ENCODE data around the gene GRIK2.

GRIK2 gene

DNA sequence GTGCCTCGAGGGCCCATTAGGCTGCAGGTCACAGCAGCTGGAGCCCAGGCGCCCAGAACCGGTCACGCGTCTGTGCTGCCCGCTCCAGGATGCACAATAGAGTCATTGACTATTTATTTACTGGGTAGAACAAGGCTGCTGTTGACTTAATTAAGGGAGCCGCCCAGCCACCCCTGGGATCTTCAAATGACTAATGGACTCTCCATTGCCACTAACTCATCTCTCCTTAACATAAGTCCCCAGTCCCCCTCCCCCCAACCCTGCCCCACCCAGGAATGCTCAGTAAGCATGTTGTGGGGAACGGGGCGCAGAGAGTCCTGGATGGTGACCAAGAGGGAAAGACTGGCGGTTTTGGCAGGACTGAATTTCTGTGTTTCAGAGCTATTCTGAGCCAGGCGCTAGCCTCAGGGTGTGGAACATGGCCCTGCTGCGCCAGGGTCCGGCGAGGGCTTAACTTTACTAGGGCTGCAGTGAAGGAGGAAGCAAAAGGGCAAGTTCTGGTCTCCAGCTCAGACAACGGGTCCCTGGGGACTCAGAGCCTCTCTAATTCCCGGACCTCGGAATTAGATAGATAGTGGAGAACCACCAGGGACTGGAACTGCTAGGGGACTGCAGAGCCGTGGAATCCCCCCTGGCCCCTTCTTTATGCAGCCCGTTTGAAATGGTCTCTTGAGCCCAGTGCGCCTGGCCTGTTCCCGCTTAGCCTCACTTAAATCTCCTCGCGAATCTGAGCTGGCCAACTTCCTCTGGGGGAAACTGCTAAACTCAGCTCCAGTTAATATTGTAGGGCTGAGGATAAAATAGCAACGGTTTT is 1.5 kb upstream of the GRIK2 start:
- peak overlapping the region; percentile 76 for H3K4me3 ChIP-seq (ENCODE audit: low read depth, low read length)
- no peak overlapping the region for H3K27ac ChIP-seq (ENCODE audit: low read depth, low read length)
- 0 out of 2 replicates have a peak overlapping the region, but pooled peaks have one; percentile 7 for H3K9ac ChIP-seq (ENCODE audit: low read depth, low read length)
- H3K4me1 ChIP-seq (ENCODE audit: control insufficient read depth, insufficient read depth, low read length): peaks cover 3% of the 10 kb centered on the region; the same call in 1 of the 2 replicates
- H3K9me3 ChIP-seq (ENCODE audit: control insufficient read depth, insufficient read depth, low read length): no peaks in the 10 kb centered on the region
- H3K27me3 ChIP-seq (ENCODE audit: control insufficient read depth, insufficient read depth, low read length): peaks cover 70% of the 10 kb centered on the region
- no peaks in the 10 kb centered on the region for H3K36me3 ChIP-seq (ENCODE audit: control insufficient read depth, insufficient read depth, low read length)

DNA sequence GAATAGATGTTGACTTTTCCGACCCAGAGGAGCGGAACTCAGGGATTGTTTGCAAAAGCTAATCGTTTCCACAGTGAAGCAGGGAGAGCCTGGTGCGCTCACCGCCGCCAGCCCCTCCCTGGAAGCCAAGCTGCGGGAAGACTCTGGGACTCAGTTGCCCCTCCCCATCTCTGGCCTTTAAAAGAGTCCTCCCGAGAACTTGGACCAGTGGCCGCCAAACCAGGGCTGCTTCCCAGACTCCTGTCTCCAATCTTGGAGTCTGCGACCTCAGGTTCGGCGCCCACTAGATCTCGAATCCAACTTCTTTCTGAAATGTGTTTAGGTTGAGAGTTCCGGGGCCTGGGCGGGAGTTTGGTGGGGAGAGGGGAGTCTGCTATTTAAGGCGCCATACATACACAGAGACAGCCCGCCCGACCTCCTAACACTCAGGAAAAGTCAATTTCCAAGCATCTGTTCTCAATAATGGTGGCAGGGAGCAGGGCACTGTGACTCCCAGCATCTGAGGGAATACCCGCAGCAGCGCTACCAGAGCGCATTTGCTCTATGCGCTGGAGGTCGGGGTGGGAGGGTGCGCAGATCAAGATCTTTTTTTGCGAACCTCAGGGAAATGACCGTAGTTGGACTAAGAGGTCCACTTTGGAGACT is 800 bp upstream of the GRIK2 start:
- Histone ChIP-seq H3K36me3 (ENCODE audit: control insufficient read depth, insufficient read depth, low read length) (no peaks in the 10 kb centered on the region), H3K9me3 (ENCODE audit: control insufficient read depth, insufficient read depth, low read length) (no peaks in the 10 kb centered on the region), H3K27me3 (ENCODE audit: control insufficient read depth, insufficient read depth, low read length) (peaks cover 70% of the 10 kb centered on the region), H3K4me1 (ENCODE audit: control insufficient read depth, insufficient read depth, low read length) (peaks cover 3% of the 10 kb centered on the region; the same call in 1 of the 2 replicates), H3K27ac (ENCODE audit: low read depth, low read length) (no peak overlapping the region), H3K4me3 (ENCODE audit: low read depth, low read length) (peak overlapping the region; percentile 76), H3K9ac (ENCODE audit: low read depth, low read length) (no peak overlapping the region)

GRCh38 chr6:101393829-101394251 is 332 bp downstream of the GRIK2 start:
- H3K9ac ChIP-seq (ENCODE audit: low read depth, low read length): no peak overlapping the region
- no peak overlapping the region for H3K27ac ChIP-seq (ENCODE audit: low read depth, low read length)

DNA sequence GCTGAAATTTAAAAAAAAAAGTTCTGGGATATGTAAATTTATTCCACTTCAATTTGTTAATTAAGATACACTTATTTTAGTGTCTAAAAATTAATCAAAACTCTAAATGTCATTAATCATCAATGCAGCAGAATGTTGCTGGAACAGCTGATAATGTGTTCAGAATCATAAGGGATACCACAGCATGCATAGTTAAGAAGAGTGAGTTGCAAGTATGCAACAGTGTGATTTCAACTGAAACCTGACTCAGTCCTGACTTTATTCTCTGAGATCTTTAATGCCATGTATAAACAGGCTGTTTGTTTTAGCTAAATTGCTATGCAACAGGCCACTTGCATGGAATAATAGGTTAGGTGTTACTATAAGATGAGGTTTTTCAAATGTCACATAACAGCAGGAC is 1.4 kb downstream of the GRIK2 start:
- no peak overlapping the region for H3K27ac ChIP-seq (ENCODE audit: low read depth, low read length)
- no peak overlapping the region for H3K9ac ChIP-seq (ENCODE audit: low read depth, low read length)
- peaks cover 6% of the 10 kb centered on the region; the same call in 1 of the 2 replicates for H3K4me1 ChIP-seq (ENCODE audit: control insufficient read depth, insufficient read depth, low read length)
- peaks cover 87% of the 10 kb centered on the region for H3K27me3 ChIP-seq (ENCODE audit: control insufficient read depth, insufficient read depth, low read length)
- H3K36me3 ChIP-seq (ENCODE audit: control insufficient read depth, insufficient read depth, low read length): no peaks in the 10 kb centered on the region
- no peak overlapping the region for H3K4me3 ChIP-seq (ENCODE audit: low read depth, low read length)
- H3K9me3 ChIP-seq (ENCODE audit: control insufficient read depth, insufficient read depth, low read length): no peaks in the 10 kb centered on the region

More at GRCh38 chr6:101393829-101394251, 332 bp downstream of the GRIK2 start:
- Histone ChIP-seq H3K36me3 (ENCODE audit: control insufficient read depth, insufficient read depth, low read length) (no peaks in the 10 kb centered on the region), H3K4me3 (ENCODE audit: low read depth, low read length) (peak overlapping the region; percentile 76), H3K9me3 (ENCODE audit: control insufficient read depth, insufficient read depth, low read length) (no peaks in the 10 kb centered on the region), H3K4me1 (ENCODE audit: control insufficient read depth, insufficient read depth, low read length) (peaks cover 3% of the 10 kb centered on the region; the same call in 1 of the 2 replicates), H3K27me3 (ENCODE audit: control insufficient read depth, insufficient read depth, low read length) (peaks cover 80% of the 10 kb centered on the region)

- peaks cover 10% of the 10 kb centered on the region for H3K4me1 ChIP-seq (ENCODE audit: control insufficient read depth, insufficient read depth, low read length)
- H3K4me3 ChIP-seq (ENCODE audit: low read depth, low read length): no peak overlapping the region
- no peak overlapping the region for H3K27ac ChIP-seq (ENCODE audit: low read depth, low read length)
- H3K27me3 ChIP-seq (ENCODE audit: control insufficient read depth, insufficient read depth, low read length): peaks cover 87% of the 10 kb centered on the region
- no peaks in the 10 kb centered on the region for H3K36me3 ChIP-seq (ENCODE audit: control insufficient read depth, insufficient read depth, low read length)
- no peak overlapping the region for H3K9ac ChIP-seq (ENCODE audit: low read depth, low read length)
- H3K9me3 ChIP-seq (ENCODE audit: control insufficient read depth, insufficient read depth, low read length): no peaks in the 10 kb centered on the region
Observed at GRCh38 chr6:101395345-101395744, 1.8 kb downstream of the GRIK2 start.

- no peak overlapping the region for H3K9ac ChIP-seq (ENCODE audit: low read depth, low read length)
- H3K36me3 ChIP-seq (ENCODE audit: control insufficient read depth, insufficient read depth, low read length): no peaks in the 10 kb centered on the region
- H3K4me3 ChIP-seq (ENCODE audit: low read depth, low read length): no peak overlapping the region
- H3K9me3 ChIP-seq (ENCODE audit: control insufficient read depth, insufficient read depth, low read length): no peaks in the 10 kb centered on the region
- no peak overlapping the region for H3K27ac ChIP-seq (ENCODE audit: low read depth, low read length)
- H3K27me3 ChIP-seq (ENCODE audit: control insufficient read depth, insufficient read depth, low read length): peaks cover 87% of the 10 kb centered on the region
- peaks cover 21% of the 10 kb centered on the region for H3K4me1 ChIP-seq (ENCODE audit: control insufficient read depth, insufficient read depth, low read length)
Observed at GRCh38 chr6:101396548-101397173, 3.2 kb downstream of the GRIK2 start.

DNA sequence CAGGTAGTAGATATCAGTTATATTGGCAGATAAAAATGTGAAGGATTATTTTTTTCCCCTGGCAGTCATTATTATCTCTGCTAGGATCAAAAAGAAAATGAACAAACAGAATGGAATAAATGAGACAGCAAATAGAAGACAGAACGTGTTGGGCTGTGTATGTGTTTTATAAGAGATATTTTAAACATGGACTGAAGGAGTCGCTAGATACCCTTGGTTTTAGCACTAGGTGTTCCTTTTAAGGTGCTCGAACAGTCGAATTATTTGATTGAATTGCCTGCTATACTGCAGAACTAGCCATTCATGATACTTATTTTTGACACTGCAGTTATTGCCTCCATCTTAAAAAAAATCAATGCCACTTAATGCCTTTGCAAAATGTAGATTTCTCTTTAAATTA is 3.7 kb downstream of the GRIK2 start:
- Histone ChIP-seq H3K36me3 (ENCODE audit: control insufficient read depth, insufficient read depth, low read length) (no peaks in the 10 kb centered on the region), H3K27me3 (ENCODE audit: control insufficient read depth, insufficient read depth, low read length) (peaks cover 87% of the 10 kb centered on the region), H3K4me3 (ENCODE audit: low read depth, low read length) (no peak overlapping the region), H3K27ac (ENCODE audit: low read depth, low read length) (no peak overlapping the region), H3K9me3 (ENCODE audit: control insufficient read depth, insufficient read depth, low read length) (no peaks in the 10 kb centered on the region), H3K4me1 (ENCODE audit: control insufficient read depth, insufficient read depth, low read length) (peaks cover 22% of the 10 kb centered on the region), H3K9ac (ENCODE audit: low read depth, low read length) (no peak overlapping the region)

GRCh38 chr6:101398716-101399615 is 5.5 kb downstream of the GRIK2 start:
- H3K27me3 ChIP-seq (ENCODE audit: control insufficient read depth, insufficient read depth, low read length): peaks cover 87% of the 10 kb centered on the region
- H3K9me3 ChIP-seq (ENCODE audit: control insufficient read depth, insufficient read depth, low read length): no peaks in the 10 kb centered on the region
- no peaks in the 10 kb centered on the region for H3K36me3 ChIP-seq (ENCODE audit: control insufficient read depth, insufficient read depth, low read length)
- peak overlapping the region; percentile 65 for H3K4me3 ChIP-seq (ENCODE audit: low read depth, low read length)
- H3K9ac ChIP-seq (ENCODE audit: low read depth, low read length): no peak overlapping the region
- H3K4me1 ChIP-seq (ENCODE audit: control insufficient read depth, insufficient read depth, low read length): peaks cover 38% of the 10 kb centered on the region
- H3K27ac ChIP-seq (ENCODE audit: low read depth, low read length): no peak overlapping the region

DNA sequence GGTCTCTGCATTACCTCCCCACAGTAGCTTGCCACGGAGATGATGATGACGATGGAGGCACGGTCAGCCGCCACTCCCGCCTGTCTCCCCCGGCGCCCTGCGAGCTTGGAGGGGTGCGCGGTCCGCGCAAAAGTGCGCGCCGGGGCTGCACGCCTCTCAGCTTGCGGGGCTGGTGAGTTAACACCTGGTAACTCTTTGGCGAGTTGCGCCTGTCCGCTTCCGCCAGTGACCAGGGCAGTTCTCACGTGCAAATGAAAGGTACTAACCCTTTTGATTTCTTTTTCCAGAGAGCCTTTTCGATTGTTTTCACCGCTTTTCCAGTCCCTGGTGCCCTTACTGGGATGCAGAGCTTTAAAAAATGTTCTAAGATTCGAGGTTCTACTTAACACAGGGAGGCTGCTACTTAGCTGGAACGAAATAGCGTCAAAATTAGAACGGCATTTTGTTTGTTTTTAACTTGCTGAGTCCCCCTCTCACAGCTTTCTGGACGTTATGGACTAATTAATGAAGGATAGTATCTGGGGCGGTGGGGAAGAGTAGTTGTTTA is 6.2 kb downstream of the GRIK2 start:
- Histone ChIP-seq H3K4me3 (ENCODE audit: low read depth, low read length) (peak overlapping the region; percentile 65), H3K36me3 (ENCODE audit: control insufficient read depth, insufficient read depth, low read length) (no peaks in the 10 kb centered on the region), H3K27ac (ENCODE audit: low read depth, low read length) (no peak overlapping the region), H3K9ac (ENCODE audit: low read depth, low read length) (no peak overlapping the region), H3K9me3 (ENCODE audit: control insufficient read depth, insufficient read depth, low read length) (no peaks in the 10 kb centered on the region), H3K27me3 (ENCODE audit: control insufficient read depth, insufficient read depth, low read length) (peaks cover 87% of the 10 kb centered on the region), H3K4me1 (ENCODE audit: control insufficient read depth, insufficient read depth, low read length) (peaks cover 38% of the 10 kb centered on the region)

Measured in HUES48 (cell line).